M059J (cell line): ENCODE data around the gene VAV2. TPM values are rescaled to one million over a fixed set of nuclear protein-coding genes. Genes with fewer than 3 reads are reported as not detected.

ENCODE experiments used
- DNase-seq: peaks from one replicate; pipeline ENCODE4 v3.0.0-alpha.2; 2012; ENCODE audit warnings: low read depth
- total RNA-seq: library from RNA; depleted of rRNA; stranded (reverse); fragments of >200 nt; shearing (Covaris generic); gene quantifications from 2 replicates; pipeline ENCODE4 v1.2.3, GENCODE V29; 2014

VAV2 gene
- total RNA-seq, 1 experiment from 2014 or later = 17.2 TPM

- DNase-seq = no peak
Observed at GRCh38 chr9:133733421-133733795, 258.7 kb downstream of the VAV2 start.

DNA sequence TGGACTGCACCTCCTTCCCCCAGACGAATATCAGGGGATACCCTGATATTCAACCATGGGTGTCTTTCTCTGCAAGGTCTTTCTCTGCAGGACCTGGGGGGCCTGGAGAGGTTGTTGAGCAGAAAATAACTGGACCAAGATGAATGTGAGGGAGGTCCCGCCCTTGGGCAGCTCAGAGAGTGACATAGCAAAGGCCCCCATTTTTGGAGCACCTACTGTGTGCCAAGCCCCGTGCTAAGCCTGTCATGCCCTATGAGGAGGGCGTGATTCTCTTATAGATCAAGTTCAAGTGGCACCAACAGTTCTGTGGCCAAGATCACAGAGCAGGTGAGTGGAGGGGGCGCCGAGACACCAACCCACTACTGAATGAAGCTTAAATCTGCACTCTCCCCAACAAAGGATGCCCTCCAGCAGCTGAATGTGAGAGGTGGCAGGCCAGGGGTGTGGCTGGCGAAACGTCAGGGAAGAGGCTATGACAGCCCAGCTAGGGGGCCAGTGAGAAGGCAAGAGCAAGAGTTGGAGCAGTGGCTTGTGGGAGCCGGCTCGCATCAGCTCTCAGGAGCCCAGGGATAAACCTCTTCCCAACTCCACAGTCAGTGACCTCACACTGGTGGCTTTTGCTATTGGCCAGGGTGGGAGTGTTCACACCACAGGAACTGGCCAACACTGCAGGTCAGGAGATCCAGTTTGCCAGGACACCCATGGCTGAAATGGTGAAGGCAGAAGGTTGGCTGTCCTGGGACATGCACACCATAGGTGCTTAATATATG lies 259.3 kb downstream of the VAV2 start:
- no peak for DNase-seq

GRCh38 chr9:133731876-133732638 lies 260.1 kb downstream of the VAV2 start:
- DNase-seq = peak; percentile 67

DNA sequence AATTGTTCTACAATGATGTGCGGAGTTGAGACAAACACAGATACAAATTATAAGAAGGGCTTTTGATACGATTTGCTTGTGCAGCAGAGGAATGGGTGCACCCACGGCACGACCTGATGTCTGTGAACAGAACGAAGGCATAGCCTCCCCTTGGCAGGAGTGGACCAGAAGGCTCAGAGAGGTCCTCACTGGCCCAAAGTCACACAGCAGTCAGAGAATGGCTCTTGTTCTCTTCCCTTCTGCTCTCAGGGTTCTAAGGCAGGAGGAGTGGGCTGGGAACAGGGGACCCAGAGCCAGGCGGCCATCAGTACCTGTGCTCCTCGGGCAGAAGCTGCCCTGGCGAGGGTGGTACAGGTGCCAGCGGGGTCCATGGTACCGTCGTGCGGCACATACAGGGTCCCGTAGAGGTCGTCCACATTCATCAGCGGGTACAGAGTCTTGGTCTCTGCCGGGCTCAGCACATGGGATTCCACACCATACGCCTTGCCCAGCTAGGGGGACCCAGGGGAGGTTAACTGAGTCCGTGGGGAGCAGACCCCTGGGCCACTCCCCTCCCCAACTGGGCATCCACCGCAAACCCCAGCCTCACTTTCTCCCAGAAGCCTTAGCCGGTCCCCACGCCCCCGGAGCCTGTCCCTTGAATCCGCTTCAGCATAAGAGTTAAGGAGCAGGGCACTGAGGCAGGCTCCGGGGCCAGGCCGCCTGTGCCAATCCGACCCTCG lies 261.0 kb downstream of the VAV2 start:
- no peak for DNase-seq

GRCh38 chr9:133729617-133730281 lies 262.4 kb downstream of the VAV2 start:
- DNase-seq = no peak

- no peak for DNase-seq
Observed at GRCh38 chr9:133728856-133729616, 263.1 kb downstream of the VAV2 start.

DNA sequence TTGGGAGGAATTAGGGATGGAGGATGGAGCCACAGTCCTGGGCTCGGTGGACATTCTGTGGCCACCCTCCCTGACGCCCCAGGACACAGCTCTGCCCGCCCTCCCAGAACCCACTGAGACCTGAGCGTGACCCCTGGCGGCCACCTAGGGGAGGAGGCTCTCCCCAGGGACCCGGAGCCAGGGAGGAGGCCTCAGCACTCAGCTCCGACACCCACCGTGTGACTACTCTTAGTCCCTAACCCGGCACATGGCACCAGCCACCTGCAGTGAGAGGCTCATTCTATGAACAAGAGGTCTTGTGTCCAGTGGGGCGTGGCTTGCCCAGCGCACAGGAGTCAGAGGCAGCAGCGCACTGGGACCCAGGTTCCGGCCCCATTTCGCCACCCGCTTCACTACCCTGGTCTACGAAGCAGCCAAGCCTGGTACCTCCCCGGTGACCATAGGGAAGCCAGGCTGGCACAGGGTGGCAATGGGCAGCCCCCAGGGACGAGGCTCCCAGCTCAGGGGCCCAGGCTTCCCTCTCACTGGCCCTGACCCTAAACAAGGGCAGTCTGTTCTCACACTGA lies 264.2 kb downstream of the VAV2 start:
- DNase-seq = no peak

- DNase-seq = no peak
Observed at GRCh38 chr9:133727277-133727875, 264.7 kb downstream of the VAV2 start.

DNA sequence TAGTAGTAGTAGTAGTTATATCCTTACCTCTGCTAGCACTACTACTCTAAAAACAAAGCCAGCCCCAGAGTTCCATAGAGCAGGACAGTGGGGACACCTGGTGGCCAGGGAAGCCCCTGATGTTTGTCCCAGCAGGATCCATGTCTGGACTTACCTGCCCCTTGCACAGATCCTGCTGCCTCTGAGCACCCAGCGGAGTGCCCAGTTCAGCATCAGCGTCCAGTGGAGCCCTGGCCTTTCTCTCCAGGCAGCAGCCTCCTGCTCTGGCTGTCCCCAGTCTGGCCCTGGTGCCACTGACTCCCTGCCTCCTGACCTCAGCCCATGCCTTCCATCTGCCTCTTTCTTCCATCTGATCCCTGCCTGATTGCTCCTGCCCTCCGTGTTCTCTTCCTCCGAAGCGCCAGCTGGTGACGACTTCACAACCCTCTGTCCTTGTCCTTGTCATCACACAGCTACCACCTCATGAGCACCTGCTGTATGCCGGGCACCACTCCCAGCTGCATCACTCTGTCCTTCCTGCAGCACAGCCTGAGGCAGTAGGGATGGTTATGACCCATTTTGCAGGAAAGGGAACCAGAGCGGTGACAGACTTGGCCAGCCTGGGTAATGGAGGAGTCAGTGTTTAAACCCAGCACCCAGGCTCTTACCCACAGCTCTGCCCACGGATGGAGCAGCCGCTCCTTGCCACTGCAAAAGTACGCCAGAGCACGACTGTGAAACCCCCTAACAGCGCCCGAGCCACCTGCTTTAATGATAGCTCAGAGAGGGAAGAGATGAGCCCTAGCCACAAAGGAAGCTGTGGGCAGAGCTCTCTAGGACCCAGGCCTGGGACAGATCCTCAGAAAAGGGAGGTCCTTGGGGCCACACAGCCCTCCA lies 265.5 kb downstream of the VAV2 start:
- peak; percentile 66 for DNase-seq

GRCh38 chr9:133725886-133726285 lies 266.2 kb downstream of the VAV2 start:
- no peak for DNase-seq

- no peak for DNase-seq
Observed at GRCh38 chr9:133718563-133719315, 273.4 kb downstream of the VAV2 start.

DNA sequence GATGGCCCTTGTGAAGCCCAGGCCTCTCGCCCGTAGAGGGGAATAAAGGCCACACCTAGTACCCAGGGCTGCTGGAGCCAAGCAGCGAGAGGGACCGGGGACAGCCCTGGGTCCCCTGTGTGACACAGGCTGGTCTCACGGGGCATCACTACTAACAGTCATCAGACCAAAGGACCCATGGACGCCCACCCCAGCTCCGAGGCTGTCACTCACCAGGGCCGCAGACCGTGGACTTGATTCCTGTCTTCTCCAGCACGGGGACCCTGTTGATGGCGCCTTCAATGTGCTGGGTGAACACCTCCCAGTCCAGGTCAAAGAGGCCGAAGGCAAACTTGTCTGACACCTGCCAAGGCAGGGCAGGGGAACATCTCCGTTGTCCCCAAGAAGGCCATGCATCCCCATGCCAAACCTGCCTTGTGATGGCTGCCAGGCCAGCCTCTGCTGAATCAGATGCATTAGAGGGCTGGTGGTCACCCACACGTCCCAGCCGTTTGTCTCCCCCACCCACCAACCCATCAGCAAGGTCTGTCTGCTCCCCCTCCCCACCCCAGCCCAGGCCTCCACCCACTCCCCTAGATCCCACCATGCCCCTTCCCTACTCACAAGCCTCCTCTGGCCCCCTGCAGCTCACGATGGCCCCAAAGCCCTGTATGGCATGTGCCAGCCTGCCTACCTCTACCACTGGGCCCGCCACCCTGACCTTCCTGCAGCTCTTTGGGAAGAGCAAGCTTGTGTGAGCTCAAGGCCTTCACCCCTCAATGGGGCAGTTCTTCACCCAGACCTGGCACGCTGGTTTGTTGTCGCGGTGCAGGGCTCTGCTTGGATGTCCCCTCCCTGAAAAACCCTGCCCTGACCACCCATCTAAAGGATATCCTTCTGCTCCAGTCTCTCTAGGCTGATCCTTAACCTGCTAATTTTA lies 274.8 kb downstream of the VAV2 start:
- DNase-seq = no peak

GRCh38 chr9:133716564-133717112 lies 275.5 kb downstream of the VAV2 start:
- DNase-seq = no peak

DNA sequence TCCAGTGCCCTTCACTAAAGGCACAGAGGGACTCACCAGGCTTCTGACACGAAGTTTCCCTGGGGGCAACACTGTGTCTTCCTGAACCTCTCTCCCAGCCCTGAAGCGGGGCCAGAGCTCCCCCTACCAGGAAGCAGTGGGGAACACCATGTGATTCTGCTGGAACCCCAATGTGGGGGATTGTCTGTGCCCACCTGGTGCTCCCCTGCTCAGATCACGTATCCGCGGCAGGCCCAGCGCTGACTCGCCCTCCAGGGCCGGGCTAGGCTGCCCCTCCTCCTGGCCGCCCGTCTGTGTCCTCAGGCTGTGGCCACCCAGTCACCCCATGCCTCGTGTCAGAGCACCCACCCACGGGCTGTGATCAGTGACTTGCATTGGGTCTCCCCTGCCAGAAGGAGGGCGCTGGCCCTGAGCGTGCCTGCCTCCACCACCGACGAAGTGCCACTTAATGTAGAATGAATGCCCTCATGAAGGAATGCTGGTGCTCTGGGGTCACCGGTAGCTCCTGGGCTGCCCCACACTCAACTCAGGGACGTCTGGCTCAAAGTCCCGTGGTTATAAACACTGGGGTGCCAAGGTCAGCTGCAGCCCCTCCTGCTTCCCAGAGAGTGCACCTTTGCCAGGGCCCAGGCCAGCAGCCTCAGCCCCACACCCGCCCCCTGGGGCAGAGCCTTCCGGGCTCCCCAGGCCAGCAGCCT lies 276.1 kb downstream of the VAV2 start:
- DNase-seq = peak; percentile 69

DNA sequence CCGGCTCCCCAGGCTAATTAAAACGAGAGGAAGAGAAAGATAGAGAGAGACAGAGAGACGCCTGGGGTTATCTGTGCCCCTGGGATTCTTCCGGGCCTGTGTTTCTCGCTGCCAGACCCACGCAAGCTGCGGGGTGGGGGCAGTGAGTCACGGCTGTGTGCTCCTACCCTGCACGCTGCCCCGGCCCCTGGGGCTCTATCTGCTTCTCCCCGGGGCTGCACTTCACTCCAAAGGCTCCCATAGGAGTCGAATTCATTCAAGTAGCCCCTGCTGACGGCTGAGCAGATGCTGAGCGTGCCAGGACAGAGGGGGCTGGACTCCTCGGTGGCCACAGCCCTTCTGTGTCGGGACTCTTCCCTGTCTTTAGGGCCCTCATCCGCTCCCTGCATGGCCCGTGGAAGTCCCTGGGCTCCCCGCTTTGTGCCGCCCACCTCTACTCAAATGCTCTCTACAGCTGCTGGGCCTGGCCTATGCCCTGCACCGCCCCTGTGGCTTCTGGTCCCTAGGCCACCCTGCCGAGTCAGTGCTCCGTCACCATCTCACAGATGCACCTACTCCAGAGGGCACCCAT lies 276.7 kb downstream of the VAV2 start:
- DNase-seq = peak; percentile 82

DNA sequence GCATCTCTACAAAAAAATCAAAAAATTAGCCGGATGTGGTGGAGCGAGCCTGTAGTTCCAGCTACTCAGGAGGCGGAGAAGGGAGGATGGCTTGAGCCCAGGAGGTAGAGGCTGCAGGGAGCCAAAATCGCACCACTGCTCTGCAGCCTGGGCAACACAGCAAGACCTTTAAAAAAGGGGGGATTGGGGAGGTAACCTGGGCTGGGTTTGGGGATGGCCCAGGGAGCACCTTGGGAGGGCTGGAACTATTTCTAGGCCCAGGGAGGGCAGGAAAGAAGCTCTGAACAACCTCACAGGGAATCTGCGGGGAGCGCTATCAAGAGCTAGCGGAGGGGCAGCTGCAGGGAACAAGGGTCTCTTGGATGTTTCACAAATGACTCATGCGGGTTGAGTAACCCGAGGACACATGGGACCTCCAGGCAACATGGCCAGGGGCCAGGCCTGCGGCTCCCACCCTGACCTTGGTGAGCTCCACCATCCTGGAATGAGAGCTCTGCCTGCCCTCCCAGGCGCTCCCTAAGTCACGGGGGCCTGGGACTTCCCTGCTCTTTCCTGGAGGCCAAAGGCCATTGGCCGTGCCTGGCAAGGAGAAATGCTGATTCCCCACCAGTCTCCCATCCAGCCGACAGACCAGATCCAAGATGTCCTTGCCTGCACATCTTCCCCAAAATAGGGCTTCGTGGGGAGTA lies 277.4 kb downstream of the VAV2 start:
- DNase-seq = peak; percentile 92
